ENCODE measurements around the gene C12orf75.
"Not testable (repeated sequence)": the region's sequence is repeated elsewhere in the genome, so short reads cannot be mapped to it uniquely, and the experiment has no call there.

C12orf75 gene

GRCh38 chr12:105330283-105330930 is at the start of gene C12orf75:
C12orf75 (plus strand) TSS chr12:105330691; CDS start chr12:105330892, 201 bp downstream.
- peak; percentile 38 for DNase-seq (ENCODE audit: low spot score)

DNA sequence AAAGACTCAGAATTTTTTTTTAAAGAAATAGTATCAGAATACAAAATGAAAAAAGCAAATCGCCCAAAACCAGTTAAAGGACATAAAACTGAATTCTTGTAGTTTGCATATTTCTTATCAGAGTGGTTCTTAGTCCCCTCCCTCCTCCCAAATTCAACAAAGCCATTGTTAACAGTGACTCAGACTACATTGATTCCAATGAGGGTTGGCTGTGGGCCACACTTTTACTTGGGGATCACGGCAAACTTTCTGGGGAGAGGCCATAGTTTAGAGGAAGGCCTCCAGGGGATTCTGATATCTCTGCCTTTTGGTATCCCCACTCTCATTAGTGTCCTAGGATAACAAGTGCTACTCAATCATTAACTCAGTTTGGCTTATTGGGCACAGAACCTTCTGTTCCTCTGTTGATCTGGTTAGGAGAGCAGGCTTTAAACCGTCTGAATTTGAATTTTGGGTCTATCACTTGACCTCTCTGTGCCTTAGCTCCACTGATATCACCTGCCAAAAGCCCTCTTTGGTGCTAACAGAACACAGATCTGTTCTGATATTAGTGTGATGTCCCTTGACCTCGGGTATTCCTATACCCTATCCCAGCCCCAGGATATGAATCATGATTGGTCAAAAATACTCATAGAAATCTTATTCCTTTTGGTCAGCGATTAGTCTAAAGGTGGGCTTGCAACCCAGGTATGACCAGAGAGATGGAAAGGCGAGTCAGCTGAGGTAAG is 49.4 kb upstream of the C12orf75 start:
- no peak for DNase-seq (ENCODE audit: low spot score)

- no peak for DNase-seq (ENCODE audit: low spot score)
Observed at GRCh38 chr12:105281694-105282049, 48.8 kb upstream of the C12orf75 start.

DNA sequence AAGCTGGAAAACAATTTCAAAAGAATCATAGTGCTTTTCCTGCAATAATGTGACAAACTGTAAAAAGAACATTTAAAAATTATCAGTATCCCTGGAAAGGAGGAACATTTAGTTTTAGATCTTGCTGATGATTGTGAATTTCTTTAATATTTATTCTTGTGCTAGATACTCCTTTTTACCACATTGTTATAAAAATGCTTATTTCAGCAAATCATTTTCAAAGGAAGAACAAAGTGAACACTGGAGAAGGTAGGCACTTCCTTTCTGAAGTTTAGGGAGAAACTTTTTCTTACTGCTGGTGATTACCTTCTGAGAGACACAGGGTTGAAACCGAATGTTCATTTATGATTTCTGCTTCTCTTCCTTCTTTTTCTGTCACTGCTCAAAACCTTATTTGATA is 45.1 kb upstream of the C12orf75 start:
- DNase-seq (ENCODE audit: low spot score) = no peak

GRCh38 chr12:105287408-105287807 is 43.1 kb upstream of the C12orf75 start:
- no peak for DNase-seq (ENCODE audit: low spot score)

DNA sequence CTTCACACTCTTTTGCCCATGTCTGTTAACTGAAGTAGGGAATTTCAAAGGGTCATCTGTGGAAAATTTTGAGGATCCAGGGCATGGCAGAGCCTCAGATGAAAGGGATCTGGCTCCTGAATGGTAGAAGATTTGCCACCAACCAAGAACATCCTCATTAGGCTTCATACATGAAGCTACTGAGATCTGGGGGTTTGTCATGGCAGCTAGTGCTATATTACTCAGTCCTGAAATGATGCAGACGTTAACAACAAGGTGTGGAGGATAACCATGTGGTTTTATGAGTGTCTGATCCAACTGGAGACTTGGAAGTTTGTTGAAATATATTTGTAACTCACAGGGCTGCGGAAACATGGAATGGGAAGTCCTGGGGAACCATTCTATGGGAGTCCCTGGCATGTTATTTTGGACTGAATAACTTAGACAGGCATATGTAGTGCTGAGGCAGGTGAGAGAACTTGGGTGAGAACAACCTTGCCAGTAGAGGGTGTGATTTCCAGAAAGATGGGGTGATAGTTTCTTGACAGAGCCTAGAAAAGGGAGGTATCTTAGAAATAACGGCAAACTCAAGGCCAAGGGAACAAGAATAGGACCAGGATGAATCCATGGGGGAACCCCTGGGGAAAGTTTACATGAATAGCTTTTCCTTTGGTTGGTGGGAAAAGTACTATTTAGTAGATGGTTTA is 42.0 kb upstream of the C12orf75 start:
- no peak for DNase-seq (ENCODE audit: low spot score)

DNA sequence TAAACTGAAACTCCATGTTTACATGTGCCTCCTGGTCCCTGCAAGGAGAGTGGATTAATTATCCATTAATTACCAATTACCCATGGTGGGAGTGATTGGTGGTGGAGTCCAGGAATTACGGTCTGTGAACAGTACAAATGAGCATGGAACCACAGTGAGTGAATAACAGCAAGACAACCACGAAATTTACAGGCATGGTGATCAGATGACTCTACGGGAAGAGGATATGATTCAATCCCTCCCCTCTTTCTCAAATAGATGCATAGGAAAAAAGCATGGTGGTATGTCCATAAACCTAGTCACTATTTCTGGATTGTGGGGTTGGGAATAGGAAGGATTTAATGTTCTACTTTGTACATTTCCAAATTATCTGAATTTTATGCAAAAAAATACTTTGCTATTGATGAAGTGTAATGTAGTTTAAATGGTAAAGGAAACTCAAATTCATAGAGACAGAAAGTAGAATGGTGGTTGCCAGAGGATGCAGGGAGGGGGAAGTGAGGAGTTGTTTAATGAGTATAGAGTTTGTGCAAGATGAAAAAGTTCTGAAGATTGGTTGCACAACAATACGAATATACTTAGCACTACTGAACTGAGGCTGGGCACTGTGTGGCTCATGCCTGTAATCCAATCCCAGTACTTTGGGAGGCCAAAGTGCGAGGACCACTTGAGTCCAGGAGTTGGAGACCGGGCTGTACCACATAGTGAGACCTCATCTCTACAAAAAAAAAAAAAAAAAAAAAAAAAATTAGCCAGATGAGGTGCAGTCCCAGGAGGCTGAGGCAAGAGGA is 41.2 kb upstream of the C12orf75 start:
- DNase-seq (ENCODE audit: low spot score) = no peak

DNA sequence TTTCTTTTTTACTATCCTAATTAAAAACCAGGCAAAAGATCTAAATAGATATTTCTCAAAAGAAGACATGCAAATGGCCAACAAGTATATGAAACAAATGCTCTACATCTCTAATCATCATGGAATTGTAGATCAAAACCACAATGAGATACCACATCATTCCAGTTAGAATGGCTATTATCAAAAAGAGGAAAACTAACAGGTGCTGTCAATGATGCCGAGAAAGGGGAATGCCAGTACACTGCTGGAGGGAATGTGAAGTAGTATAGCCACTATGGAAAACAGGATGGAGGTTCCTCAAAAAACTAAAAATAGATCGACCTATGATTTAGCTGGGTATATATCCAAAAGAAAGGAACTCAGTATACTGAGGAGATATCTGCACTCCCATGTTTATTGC is 39.0 kb upstream of the C12orf75 start:
- no peak for DNase-seq (ENCODE audit: low spot score)

GRCh38 chr12:105292705-105293104 is 37.8 kb upstream of the C12orf75 start:
- DNase-seq (ENCODE audit: low spot score) = no peak

DNA sequence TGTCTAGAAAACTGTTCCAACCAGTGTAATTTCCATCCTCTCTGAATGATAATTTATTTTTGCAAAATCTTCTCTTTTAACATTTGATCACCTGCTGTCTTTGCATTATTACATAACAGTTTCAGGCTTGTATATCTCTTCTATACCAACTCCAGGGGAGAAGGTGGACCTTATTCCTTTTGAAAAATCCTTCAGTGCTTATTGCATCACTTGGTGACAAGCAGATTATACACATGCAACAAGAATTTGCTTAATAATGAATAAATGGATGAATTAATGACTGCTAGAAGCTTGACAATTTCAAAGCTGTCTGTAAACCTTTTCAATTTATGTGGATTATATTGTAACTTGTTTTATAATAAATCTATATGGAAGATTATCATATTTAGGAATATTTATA is 37.3 kb upstream of the C12orf75 start:
- no peak for DNase-seq (ENCODE audit: low spot score)

DNA sequence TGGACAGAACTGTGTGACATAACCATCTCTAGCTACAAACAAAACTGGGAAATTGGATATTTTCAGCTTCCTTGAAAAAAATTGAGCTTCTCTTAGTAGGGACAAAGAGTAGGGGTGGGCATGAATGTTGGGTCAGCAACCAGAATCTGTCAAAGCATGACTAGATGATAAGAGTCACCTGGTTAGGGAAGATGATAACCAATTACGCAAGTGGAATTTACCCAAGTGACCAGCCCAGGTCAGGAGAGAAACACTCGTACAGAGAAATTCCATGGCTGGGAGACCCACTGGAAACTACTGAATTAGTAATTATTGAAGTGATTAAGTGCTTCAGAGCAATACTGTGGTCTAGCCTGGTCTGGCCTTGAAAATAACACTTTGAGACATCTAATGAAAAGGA is 36.3 kb upstream of the C12orf75 start:
- DNase-seq (ENCODE audit: low spot score) = no peak

- DNase-seq (ENCODE audit: low spot score) = no peak
Observed at GRCh38 chr12:105294886-105295479, 35.5 kb upstream of the C12orf75 start.

- no peak for DNase-seq (ENCODE audit: low spot score)
Observed at GRCh38 chr12:105296116-105297089, 34.1 kb upstream of the C12orf75 start.

- DNase-seq (ENCODE audit: low spot score) = no peak
Observed at GRCh38 chr12:105300883-105301282, 29.6 kb upstream of the C12orf75 start.

GRCh38 chr12:105301696-105302095 is 28.8 kb upstream of the C12orf75 start:
- no peak for DNase-seq (ENCODE audit: low spot score)

- not testable (repeated sequence) for DNase-seq (ENCODE audit: low spot score)
Observed at GRCh38 chr12:105302986-105303385, 27.5 kb upstream of the C12orf75 start.

DNA sequence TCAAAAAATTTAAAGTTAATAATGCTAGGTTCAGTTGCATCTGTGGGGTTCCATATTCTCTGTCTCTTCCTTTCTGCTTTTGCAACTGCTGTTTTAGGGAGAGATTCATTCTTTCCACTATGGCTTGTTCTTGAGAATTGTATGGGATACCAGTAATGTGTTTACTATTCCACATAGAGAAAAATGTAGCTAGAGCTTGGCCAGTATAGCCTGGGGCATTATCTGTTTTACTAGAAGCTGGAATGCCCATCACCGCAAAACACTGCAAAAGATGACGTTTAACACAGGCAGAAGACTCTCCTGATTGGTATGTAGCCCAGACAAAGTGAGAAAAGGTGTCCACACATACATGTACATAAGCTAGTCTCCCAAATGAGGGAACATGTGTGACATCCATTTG is 25.9 kb upstream of the C12orf75 start:
- DNase-seq (ENCODE audit: low spot score) = not testable (repeated sequence)

DNA sequence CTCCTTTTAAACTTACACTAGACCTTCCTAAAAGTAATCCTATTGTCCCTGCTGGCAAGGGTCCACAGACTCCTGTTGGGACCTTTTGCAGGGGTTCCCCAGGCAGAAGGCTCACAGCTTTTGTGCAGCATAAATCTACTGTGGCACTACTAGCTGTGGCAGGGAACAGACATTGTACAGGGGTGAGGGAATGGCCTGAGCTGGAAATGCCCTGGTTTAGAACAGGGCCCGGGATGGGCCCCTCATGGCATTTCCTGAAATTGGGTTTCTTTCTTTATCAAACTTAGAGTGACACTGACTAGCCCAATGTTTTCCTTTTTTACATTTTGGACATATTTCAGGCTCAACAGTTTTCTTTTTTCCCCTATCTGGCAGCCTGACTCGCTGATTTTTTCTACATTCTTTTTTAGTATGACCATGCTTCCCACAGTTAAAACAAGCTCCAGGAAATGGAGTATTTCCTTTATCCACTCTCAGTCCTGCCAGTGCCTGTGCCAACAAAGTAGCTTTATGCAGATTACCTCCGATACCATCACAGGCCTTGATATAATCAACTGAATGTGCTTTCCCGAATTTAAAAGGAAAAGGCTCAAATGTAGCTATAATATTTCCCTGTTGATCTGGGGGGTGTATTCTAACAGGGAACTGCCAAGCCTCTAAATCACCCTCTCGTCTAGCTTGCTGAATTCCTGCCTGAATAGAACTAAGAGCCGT is 22.7 kb upstream of the C12orf75 start:
- DNase-seq (ENCODE audit: low spot score) = not testable (repeated sequence)

- DNase-seq (ENCODE audit: low spot score) = not testable (repeated sequence)
Observed at GRCh38 chr12:105308839-105309238, 21.7 kb upstream of the C12orf75 start.

DNA sequence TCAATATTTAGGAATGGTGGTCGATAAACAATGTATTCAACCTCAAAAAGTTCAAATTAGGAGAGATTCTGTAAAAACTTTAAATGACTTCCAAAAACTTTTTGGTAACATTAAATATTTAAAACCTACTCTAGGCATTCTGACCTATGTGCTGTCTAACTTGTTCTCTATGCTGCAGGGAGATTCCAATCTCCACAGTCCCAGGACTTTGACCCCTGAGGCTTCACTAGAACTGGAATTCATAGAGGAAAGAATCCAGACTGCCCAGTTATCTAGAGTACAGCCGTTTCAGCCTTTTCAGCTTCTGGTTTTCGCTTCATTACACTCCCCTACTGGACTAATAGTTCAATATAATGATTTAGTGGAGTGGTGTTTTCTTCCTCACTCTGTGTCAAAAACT is 21.1 kb upstream of the C12orf75 start:
- not testable (repeated sequence) for DNase-seq (ENCODE audit: low spot score)

Measured in pons (tissue), 1 donor.